HG03565 (cell line): Measurements from ENCODE around the gene SERINC5.
A peak's percentile ranks its signal among the peaks of the same experiment; 100 is the strongest.
"Not testable (repeated sequence)": the region's sequence is repeated elsewhere in the genome, so short reads cannot be mapped to it uniquely, and the experiment has no call there.

Experiments
- ATAC-seq: cut with Tn5 transposase; IDR thresholded peaks from one replicate; pipeline ENCODE4 v1.9.1; 2021; ENCODE audit warnings: mild to moderate bottlenecking, moderate library complexity; ENCODE audit not compliant: unreplicated experiment

Gene SERINC5

DNA sequence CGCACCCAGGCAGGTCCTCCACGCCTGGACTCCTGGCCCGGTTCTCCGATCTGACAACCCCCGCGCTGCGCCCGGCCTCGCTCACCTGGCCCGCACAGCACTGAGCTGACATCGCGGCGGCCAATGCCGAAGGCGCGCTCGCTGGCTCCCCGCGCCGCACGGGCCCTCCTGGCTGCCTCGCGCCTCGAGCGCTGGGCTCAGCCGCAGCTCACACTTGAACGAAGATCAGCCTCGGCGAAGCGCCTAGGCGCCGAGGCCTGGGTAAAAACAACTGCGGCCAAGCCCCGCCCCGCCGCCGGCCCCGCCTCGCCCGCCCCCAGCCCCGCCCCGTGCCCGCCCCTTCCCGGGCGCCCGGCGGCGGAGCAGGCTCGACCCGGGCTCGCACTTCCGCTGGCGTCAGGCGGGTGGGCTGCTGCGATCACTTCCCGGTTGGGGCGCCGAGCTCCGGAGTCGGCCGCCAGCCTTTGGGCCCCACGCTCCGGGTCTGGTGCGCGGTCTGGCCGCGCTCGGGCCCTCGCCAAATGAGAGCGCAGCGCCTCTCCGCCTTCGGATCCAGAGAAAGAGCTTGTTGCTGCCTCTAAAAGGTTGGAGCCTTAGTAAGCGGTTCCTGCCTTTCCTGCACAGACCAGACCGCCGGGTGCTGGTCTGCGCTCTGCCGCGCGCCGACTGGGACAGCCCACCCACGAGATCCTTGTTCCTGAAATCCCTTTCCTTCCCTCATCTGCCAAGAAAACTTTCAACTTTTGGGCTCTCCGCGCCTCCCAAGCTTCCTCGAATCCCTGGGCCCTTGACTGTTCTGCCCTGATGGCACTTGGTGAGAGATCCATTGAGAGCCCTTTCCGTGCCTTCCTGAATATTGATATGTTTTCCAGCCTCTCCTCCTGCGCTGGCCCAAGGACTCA, at the start of gene SERINC5:
Gene SERINC5, minus strand, starts transcription at position 238 of the 902 bp plus-strand sequence. Its CDS starts 126 bp downstream, at position 112.
- peak; percentile 63 for ATAC-seq

DNA sequence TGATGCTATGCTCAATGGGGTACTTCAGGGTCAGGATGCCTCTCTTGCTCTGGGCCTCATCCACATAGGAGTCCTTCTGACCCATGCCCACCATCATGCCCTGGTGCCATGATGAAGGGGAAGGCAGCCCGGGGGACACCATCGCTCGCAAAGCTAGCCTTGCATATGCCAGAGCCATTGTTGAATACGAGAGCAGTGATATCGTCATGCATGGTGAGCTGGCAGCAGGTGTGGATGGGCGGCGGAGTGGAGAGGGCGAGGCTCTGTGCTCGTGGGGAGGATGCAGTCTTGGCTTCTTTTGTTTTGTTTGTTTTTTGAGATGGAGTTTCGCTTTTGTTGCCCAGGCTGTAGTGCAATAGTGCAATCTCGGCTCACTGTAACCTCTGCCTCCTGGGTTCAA, 46.8 kb upstream of the SERINC5 start:
- ATAC-seq: no peak

DNA sequence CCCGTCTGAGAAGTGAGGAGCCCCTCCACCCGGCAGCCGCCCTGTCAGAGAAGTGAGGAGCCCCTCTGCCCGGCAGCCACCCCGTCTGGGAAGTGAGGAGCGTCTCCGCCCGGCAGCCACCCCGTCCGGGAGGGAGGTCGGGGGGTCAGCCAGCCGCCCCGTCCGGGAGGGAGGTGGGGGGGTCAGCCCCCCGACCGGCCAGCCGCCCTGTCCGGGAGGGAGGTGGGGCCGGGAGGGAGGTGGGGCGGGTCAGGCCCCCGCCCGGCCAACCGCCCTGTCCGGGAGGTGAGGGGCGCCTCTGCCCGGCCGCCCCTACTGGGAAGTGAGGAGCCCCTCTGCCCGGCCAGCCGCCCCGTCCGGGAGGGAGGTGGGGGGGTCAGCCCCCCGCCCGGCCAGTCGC, 45.5 kb upstream of the SERINC5 start:
- not testable (repeated sequence) for ATAC-seq

DNA sequence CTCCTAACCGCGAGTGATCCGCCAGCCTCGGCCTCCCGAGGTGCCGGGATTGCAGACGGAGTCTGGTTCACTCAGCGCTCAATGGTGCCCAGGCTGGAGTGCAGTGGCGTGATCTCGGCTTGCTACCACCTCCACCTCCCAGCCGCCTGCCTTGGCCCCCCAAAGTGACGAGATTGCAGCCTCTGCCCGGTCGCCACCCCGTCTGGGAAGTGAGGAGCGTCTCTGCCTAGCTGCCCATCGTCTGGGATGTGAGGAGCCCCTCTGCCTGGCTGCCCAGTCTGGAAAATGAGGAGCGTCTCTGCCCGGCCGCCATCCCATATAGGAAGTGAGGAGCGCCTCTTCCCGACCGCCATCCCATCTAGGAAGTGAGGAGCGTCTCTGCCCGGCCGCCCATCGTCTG, 44.9 kb upstream of the SERINC5 start:
- ATAC-seq: not testable (repeated sequence)

DNA sequence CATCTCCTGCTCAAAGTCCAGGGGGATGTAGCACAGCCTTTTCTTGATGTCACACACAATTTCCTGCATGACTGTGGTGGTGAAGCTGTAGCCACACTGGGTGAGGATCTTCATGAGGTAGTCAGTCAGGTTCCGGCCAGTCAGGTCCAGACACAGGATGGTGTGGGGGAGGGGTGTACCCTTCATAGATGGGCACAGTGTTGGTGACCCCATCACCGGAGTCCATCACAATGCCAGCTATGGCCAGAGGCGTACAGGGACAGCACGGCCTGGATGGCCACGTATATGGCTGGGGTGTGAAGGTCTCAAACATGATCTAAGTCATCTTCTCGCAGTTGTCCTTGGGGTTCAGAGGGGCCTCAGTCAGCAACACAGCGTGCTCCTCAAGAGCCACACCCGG, 44.3 kb upstream of the SERINC5 start:
- ATAC-seq: no peak

DNA sequence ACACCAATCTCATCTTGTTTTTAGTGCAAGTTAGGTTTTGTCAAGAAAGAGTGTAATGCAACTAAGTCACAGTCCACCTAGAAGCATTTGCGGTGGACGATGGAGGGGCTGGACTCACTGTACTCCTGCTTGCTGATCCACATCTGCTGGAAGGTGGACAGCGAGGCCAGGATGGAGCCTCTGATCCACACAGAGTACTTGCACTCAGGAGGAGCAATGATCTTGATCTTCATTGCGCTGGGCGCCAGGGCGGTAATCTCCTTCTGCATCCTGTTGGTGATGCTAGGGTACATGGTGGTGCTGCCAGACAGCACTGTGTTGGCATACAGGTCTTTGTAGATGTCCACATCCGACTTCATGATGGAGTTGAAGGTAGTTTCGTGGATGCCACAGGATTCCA, 43.8 kb upstream of the SERINC5 start:
- no peak for ATAC-seq

DNA sequence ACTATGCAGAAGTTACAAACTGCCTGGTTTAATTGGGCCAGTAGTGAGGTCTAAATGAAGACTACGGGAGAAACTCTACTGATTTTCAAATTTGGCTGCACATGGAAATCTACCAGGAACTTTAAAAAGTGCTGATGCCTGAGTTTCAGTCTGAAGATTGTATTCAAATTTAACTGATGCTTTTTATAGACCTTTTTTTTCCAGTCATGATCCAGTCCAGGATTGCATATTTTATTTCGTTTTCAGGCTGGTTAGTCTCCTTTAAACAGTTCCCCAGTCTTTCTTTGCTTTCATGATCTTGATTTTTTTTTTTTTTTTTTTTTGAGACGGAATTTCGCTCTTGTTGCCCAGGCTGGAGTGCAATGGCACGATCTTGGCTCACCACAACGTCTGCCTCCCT, 40.3 kb upstream of the SERINC5 start:
- ATAC-seq: no peak

DNA sequence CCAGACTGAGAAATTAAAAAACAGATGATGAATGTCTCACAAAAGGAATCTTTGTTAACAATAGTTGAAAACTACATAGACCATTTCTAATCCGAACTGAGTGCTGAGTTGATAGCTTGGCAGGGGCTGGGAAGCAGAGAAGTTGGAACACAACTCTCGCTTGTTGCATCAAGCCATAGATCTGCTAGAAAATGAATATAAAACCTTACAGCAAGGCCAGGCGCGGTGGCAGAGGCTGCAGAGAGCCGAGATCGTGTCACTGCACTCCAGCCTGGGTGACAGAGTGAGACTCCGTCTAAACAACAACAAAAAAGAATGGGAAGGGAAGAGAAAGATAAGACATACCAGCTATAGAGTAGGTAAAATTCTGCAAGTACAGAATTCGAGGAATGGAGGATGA, 35.9 kb upstream of the SERINC5 start:
- ATAC-seq: no peak

DNA sequence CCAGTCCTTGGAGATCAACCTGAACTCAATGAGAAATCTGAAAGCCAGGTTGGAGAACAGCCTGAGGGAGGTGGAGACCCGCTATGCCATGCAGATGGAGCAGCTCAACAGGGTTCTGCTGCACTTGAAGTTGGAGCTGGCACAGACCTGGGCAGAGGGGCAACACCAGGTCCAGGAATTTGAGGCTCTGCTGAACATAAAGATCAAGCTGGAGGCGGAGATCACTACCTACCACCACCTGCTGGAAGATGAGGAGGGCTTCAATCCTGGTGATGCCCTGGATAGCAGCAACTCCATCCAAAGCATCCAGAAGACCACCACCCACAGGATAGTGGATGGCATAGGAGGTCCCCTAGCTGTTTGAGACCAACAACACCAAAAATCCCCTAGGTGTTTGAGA, 33.5 kb upstream of the SERINC5 start:
- no peak for ATAC-seq

DNA sequence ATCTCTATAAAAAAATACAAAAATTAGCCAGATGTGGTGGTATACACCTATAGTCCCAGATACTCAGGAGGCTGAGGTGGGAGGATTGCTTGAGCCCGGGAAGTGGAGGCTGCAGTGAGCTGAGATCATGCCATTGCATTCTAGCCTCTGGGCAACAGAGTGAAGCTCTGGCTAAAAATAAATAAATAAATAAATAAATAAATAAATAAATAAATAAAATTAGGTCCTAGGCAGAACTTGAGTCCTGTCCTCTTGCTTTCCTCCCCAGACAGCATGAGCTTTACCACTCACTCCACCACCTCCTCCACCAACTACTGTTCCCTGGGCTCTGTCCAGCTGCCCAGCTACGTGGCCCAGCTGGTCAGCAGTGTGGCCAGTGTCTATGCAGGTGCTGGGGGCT, 32.3 kb upstream of the SERINC5 start:
- ATAC-seq: no peak

DNA sequence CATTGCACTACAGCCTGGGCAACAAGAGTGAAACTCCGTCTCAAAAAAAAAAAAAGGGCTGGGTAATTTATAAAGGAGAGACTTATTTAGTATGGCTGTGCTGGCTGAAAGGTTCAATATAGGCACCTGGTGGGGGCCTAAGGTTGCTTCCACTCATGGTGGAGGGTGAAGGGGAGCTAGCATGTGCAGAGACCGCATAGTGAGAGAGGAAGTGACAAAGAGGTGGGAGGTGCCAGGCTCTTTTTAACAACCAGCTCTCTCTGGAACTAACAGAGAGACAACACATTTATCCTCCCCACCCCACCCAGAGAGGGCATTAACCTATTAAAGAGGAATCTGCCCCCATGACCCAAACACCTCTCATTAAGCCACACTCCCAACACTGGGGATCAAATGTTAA, 28.9 kb upstream of the SERINC5 start:
- no peak for ATAC-seq

DNA sequence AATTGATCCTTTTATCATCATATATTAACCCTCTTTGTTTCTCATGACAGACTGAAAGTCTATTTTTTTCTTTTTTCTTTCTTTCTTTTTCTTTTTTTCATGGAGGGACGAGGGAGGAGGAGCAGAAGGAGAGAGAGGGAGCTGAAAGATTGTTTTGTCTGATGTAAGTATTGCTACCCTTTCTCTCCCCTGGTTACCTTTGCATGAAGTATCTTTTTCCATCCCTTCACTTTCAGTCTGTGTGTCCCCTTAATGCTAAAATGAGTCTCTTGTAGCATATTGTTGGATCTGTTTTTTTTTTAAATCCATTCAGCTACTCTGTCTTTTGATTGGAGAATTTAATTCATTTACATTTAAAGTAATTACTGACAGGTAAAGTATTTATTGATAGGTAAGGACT, 27.5 kb upstream of the SERINC5 start:
- no peak for ATAC-seq

DNA sequence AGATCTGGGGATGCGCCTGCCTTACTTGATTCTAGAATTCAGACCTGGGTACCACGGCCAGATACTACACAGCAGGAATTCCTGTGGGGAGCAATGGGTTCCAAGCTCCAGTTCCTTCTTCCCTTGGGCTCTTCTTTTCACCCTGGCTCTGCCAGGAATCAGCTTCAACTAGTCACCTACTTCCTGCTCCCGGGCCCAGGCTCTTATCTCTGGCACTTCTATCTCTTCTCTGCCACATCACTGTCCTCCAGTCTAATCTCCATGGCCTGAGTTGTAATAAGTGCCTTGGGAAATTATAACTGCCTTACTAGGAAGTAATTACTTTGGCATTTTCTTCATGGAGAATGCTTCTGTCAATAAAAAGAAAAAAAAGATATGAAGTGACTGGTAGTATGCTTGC, 26.2 kb upstream of the SERINC5 start:
- no peak for ATAC-seq

DNA sequence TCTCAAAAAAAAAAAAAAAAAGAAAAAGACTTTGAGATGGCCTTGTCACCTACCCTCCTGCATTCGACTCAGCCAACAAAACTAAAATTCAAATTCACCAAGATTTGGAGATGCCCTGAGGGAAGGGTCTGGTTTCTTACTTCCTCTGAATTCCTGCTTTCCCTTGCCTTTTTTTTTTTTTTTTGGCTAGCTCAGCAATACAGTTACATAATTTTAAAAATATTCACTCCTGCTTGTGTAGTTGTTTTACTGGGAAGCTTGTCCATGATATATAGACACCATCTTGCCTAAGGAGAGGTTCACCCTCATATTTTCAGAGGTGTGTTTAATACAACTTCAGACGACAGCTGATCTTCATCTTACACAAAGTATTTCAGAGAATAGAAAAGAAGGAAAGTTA, 21.3 kb upstream of the SERINC5 start:
- no peak for ATAC-seq

DNA sequence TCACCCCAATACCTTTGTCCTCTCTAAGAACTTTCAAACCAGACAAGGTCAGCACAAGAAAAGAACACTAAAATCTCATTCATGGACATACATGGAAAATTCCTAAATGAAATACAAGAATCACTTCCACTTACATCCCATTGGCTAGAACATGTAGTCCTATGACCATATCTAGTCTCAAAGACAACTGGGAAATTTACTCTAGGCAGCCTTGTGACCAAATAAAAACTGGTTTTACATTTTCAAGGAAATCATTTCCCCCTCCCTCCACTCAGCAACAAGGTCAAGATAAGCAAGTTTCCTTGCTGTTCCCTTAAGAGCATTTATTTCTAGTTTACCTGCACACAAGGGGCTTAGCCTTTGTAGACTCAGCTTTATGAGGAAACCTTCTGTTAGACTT, 20.3 kb upstream of the SERINC5 start:
- ATAC-seq: no peak

DNA sequence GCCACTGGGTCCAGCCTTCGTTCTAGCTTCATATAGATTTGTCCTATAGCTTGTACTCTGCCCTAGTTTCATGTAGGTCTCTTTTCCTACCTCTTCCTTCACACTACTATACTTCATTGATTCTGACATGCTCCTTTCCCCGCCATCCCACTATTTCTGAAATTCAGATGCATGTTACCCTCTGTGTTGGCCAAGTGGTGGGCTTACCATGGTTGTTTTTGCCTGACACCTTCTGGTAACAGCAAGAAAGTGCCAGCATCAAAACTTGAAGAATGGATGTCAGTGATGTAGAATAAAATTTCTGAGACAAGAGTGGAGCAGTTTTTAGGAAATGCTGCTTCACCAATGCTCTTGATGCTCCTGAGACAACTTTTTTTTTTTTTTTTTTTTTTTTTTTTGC, 19.5 kb upstream of the SERINC5 start:
- ATAC-seq: no peak

DNA sequence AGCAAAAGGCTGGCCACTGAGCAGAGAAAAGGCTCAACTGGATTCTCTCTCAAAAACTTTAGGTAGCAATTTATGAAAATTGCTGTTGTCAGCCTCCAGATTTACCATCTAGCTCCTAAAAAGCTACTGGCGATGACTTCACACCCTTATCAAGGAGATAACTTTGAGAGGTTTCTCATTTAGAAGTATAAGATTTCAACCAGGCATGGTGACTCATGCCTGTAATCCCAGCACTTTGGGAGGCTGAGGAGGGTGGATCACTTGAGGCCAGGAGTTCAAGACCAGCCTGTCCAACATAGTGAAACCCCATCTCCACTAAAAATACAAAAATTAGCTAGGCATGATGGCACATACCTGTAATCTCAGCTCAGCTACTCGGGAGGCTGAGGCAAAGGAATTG, 14.7 kb upstream of the SERINC5 start:
- ATAC-seq: not testable (repeated sequence)

DNA sequence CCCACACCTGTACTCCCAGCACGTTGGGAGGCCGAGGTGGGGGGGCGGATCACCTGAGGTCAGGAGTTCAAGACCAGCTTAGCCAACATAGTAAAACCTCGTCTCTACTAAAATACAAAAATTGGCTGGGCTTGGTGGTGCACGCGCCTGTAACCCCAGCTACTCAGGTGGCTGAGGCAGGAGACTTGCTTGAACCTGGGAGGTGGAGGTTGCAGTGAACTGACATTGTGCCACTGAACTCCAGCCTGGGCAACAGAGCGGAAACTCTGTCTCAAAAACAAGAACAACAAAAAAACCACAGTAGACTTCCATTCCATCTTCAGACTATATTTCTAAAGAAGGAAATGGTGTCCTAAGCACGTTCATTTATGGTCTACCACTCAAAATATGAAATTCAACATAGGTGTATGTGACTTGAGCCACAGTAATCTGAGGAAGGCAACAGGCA, 14.2 kb upstream of the SERINC5 start:
- no peak for ATAC-seq

DNA sequence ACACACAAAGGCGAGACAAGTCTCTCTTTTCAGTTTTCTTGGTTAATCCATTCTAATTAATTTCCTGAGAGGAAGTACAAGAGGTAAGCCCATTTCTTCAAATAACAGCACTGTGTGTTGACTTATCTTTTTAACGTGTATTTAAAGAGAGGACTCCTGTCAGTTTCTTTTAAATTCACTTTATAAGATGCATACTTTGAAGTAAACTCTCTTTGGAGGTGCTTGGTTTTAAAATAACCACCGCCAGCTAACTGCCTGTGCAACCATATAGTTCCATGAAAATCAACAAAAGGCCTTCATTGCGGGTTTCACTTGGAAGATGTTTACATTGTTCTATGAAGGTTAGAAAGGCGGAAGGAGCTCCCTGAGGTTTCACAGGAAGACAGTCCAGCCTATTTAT, 13.1 kb upstream of the SERINC5 start:
- ATAC-seq: no peak

DNA sequence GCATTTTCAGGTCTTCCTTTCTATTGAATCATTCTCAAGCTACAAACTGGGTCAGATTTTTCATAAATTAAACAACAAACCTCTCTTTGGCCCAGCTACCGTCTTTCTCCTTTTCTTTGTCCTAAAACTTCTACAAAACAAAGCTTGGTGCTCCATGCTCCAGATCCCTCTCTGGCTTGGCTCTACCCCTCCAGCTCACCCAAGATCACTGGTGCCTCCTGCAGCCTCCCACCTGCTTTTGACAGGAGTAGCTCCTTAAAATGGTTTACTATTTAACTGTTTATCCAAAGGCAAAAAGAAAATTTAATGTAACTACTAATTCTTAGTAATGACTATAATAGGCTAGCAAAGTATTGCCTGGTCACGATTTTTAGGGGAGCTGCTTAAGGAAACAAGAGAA, 10.7 kb upstream of the SERINC5 start:
- no peak for ATAC-seq

DNA sequence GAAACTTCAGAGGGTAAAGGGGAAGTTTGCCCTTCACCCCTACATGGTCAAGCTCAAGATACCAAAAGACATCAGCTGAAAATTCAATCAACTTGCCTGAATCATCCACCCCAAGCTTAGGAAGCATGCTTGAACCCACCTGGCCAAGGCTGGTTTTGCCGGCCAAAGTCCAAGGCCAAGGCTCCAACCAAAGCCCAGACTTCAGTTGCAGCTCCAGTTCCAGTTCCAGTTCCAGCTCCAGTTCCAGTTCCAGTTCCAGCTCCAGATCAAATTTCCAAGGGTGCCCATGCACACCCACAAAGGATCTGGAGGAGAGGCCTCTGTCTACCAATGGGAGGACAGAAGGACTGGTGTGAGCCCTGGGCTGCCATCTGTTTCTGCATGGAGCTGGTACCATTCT, 4.6 kb upstream of the SERINC5 start:
- ATAC-seq: no peak

DNA sequence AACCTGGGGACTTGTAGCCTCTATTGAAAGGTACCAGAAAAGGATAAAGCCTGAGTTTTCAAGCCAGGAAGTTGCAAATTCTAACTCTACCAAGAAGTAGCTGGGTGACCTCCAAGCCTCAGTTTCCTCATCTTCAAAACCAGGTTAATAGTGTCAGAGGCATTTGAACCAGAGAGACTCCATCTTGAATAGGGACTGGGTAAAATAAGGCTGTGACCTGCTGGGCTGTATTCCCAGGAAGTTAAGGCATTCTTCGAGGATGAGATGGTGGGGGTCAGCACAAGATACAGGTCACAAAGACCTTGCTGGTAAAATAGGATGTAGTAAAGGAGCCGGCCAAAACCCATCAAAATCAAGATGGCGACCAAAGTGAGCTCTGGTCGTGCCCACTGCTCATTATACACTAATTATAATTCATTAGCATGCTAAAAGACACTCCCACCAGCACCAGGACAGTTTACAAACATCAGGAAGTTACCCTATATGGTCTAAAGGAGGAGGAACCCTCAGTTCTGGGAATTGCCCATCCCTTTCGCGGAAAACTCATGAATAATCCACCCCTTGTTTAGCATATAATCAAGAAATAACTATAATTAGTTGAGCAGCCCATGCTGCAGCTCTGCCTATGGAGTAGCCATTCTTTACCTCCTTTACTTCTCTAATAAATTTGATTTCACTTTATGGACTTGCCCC, 3.8 kb upstream of the SERINC5 start:
- no peak for ATAC-seq
